GM19467 (cell line): ENCODE results near the gene NOSIP.

Source experiments
- ATAC-seq: cut with Tn5 transposase; IDR thresholded peaks from one replicate; pipeline ENCODE4 v1.9.1; 2021; ENCODE audit warnings: mild to moderate bottlenecking, moderate library complexity; ENCODE audit not compliant: unreplicated experiment

NOSIP gene

GRCh38 chr19:49549045-49549444 is 31.3 kb downstream of the NOSIP start:
- no peak for ATAC-seq

- ATAC-seq = no peak
Measured at GRCh38 chr19:49546825-49547565, 33.4 kb downstream of the NOSIP start.

- no peak for ATAC-seq
Measured at GRCh38 chr19:49544154-49544553, 36.2 kb downstream of the NOSIP start.

GRCh38 chr19:49543032-49543431 is 37.3 kb downstream of the NOSIP start:
- ATAC-seq = no peak

- ATAC-seq = no peak
Measured at GRCh38 chr19:49542446-49542845, 37.9 kb downstream of the NOSIP start.

GRCh38 chr19:49541914-49542313 is 38.4 kb downstream of the NOSIP start:
- no peak for ATAC-seq

GRCh38 chr19:49539192-49539952 is 41.0 kb downstream of the NOSIP start:
- ATAC-seq = no peak

- ATAC-seq = no peak
Measured at GRCh38 chr19:49538643-49539042, 41.7 kb downstream of the NOSIP start.

GRCh38 chr19:49536921-49537462 is 43.4 kb downstream of the NOSIP start:
- no peak for ATAC-seq

- no peak for ATAC-seq
Measured at GRCh38 chr19:49534632-49535385, 45.5 kb downstream of the NOSIP start.

- peak; percentile 53 for ATAC-seq
Measured at GRCh38 chr19:49533551-49534488, 46.5 kb downstream of the NOSIP start.

GRCh38 chr19:49530708-49531107 is 49.6 kb downstream of the NOSIP start:
- no peak for ATAC-seq

GRCh38 chr19:49528211-49528771 is 52.1 kb downstream of the NOSIP start:
- no peak for ATAC-seq

GRCh38 chr19:49524812-49525455 is 55.4 kb downstream of the NOSIP start:
- ATAC-seq = no peak

- no peak for ATAC-seq
Measured at GRCh38 chr19:49520705-49521319, 59.5 kb downstream of the NOSIP start.

- ATAC-seq = no peak
Measured at GRCh38 chr19:49518033-49518432, 62.3 kb downstream of the NOSIP start.

GRCh38 chr19:49515767-49516166 is 64.6 kb downstream of the NOSIP start:
- ATAC-seq = no peak

- ATAC-seq = no peak
Measured at GRCh38 chr19:49514151-49514550, 66.2 kb downstream of the NOSIP start.

GRCh38 chr19:49513746-49514118 is 66.6 kb downstream of the NOSIP start:
- no peak for ATAC-seq
